ENCODE results near the gene ADAM12. TPM values are rescaled to one million over a fixed set of nuclear protein-coding genes. Genes with fewer than 3 reads are reported as not detected.

The ADAM12 gene
- total and polyA plus RNA-seq, 2 of the 13 experiments (the other 11 are each of a cell fraction or from before 2014, with no cell fraction given): not detected

- Histone ChIP-seq H2AFZ (ENCODE audit: low read length) (no peak overlapping the region), H3K36me3 (replicated peaks in 1 of 2; ENCODE audit: control insufficient read depth in 1 of 2, insufficient read depth in 2 of 2, low read length in 2 of 2) (no peaks in the 10 kb centered on the region), H3K9ac (ENCODE audit: insufficient read depth, low read depth, low read length) (no peak overlapping the region), H3K79me2 (ENCODE audit: insufficient read depth, low read length) (no peaks in the 10 kb centered on the region), H3K9me3 (ENCODE audit: low read length) (no peaks in the 10 kb centered on the region), H3K27ac (ENCODE audit: extremely low read length, insufficient read depth, low read length) (no peak overlapping the region), H3K4me1 (ENCODE audit: insufficient read depth, low read length) (no peaks in the 10 kb centered on the region), H3K4me2 (ENCODE audit: low read depth, low read length) (no peak overlapping the region), H3K4me3 (replicated peaks in 1 of 3; ENCODE audit: insufficient read depth in 1 of 3, low read depth in 2 of 3, low read length in 3 of 3) (no peak overlapping the region), H4K20me1 (ENCODE audit: insufficient read depth, low read length) (no peaks in the 10 kb centered on the region), H3K27me3 (ENCODE audit: control insufficient read depth in 1 of 2, insufficient read depth in 2 of 2, low read length in 2 of 2) (peaks cover 0 to 21% of the 10 kb centered on the region in 2 experiments; a peak in 2 of 5 replicates)
- ChIA-PET POLR2A (no interaction called here), CTCF (ENCODE audit: low intra/inter-chr PET ratio, low total read pairs) (no interaction called here)
- 1% methylated on average over 14 of the region's 15 CpGs for WGBS (ENCODE audit: low lambda C conversion rate)
- BruUV-seq (replicated peaks): no TSS peak
- intact Hi-C loops (cut with micrococcal nuclease; ENCODE audit: unreplicated experiment) (no loop called here), in situ Hi-C loops (cut with HindIII; ENCODE audit: extremely low pct_ligation_motif_present, low pct_unique_long_range_greater_than_20kb) (no loop called here)
- DNase-seq (ENCODE audit: low spot score) (no peak), FAIRE-seq (no peak), ATAC-seq (no peak)
- TF ChIP-seq BHLHE40 (IDR thresholded peaks at IDR 0.05; ENCODE audit: low read length) (no peak), ARNT (IDR thresholded peaks at IDR 0.05) (no peak), ZNF503 (CRISPR knock-in tag; IDR thresholded peaks at IDR 0.05) (no peak), KLF13 (CRISPR knock-in tag; IDR thresholded peaks at IDR 0.05) (no peak), NPAS2 (CRISPR knock-in tag; IDR thresholded peaks at IDR 0.05; ENCODE audit: borderline replicate concordance) (no peak), GATAD1 (CRISPR knock-in tag; IDR thresholded peaks at IDR 0.05) (no peak), POLR2A (IDR thresholded peaks at IDR 0.05; ENCODE audit: insufficient read depth in 1 of 2, low read depth in 2 of 2, low read length in 2 of 2) (no peak), BRD4 (CRISPR knock-in tag; IDR thresholded peaks at IDR 0.05) (no peak), CBX2 (IDR thresholded peaks at IDR 0.05; ENCODE audit: low read depth, low read length) (no peak), CBX2 (CRISPR knock-in tag; IDR thresholded peaks at IDR 0.05; ENCODE audit: low read depth) (no peak), MTA1 (CRISPR knock-in tag; IDR thresholded peaks at IDR 0.05; ENCODE audit: borderline replicate concordance) (no peak), ZNF350 (CRISPR knock-in tag; IDR thresholded peaks at IDR 0.05; ENCODE audit: borderline replicate concordance, low read depth) (no peak), ZNF431 (CRISPR knock-in tag; IDR thresholded peaks at IDR 0.05; ENCODE audit: borderline replicate concordance, low read depth) (no peak), ZNF12 (CRISPR knock-in tag; IDR thresholded peaks at IDR 0.05) (no peak), PRDM15 (CRISPR knock-in tag; IDR thresholded peaks at IDR 0.05) (no peak)
- TF ChIP-seq, protein P1, sequence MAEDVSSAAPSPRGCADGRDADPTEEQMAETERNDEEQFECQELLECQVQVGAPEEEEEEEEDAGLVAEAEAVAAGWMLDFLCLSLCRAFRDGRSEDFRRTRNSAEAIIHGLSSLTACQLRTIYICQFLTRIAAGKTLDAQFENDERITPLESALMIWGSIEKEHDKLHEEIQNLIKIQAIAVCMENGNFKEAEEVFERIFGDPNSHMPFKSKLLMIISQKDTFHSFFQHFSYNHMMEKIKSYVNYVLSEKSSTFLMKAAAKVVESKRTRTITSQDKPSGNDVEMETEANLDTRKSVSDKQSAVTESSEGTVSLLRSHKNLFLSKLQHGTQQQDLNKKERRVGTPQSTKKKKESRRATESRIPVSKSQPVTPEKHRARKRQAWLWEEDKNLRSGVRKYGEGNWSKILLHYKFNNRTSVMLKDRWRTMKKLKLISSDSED (CRISPR knock-in tag; IDR thresholded peaks at IDR 0.05): no peak
- TF ChIP-seq, protein P2, sequence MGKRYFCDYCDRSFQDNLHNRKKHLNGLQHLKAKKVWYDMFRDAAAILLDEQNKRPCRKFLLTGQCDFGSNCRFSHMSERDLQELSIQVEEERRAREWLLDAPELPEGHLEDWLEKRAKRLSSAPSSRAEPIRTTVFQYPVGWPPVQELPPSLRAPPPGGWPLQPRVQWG (CRISPR knock-in tag; IDR thresholded peaks at IDR 0.05; ENCODE audit: borderline replicate concordance, low read depth): no peak
Observed at GRCh38 chr10:126233182-126234148, 154.8 kb downstream of the ADAM12 start.
